H9 (cell line): ENCODE measurements around the gene RANBP17. TPM values are rescaled to one million over a fixed set of nuclear protein-coding genes. Genes with fewer than 3 reads are reported as not detected.

Experiments
- DNase-seq: peaks from one replicate; pipeline ENCODE4 v3.0.0-alpha.2; 2017
- H2AFZ ChIP-seq: one replicate; pipeline ENCODE4 v1.6.1; 2013; ENCODE audit warnings: mild to moderate bottlenecking, low read length, control low read depth, moderate library complexity
- H2AK5ac ChIP-seq: 2 replicates; pipeline ENCODE4 v1.6.1; 2013; ENCODE audit warnings: low read length, control low read depth, mixed read lengths; ENCODE audit not compliant: insufficient read length
- H2BK120ac ChIP-seq: one replicate; pipeline ENCODE4 v1.6.1; 2013; ENCODE audit warnings: low read depth, mild to moderate bottlenecking, low read length, control low read depth, inconsistent platforms; ENCODE audit not compliant: poor library complexity, severe bottlenecking
- H2BK12ac ChIP-seq: 2 replicates; pipeline ENCODE4 v1.6.1; 2013; ENCODE audit warnings: low read length, control low read depth, mixed read lengths, low read depth; ENCODE audit not compliant: insufficient read length
- H2BK15ac ChIP-seq: 2 replicates; pipeline ENCODE4 v1.6.1; 2013; ENCODE audit warnings: low read depth, low read length, control low read depth
- H2BK20ac ChIP-seq: one replicate; pipeline ENCODE4 v1.6.1; 2013; ENCODE audit warnings: low read depth, mild to moderate bottlenecking, low read length, control low read depth, inconsistent platforms; ENCODE audit not compliant: poor library complexity, severe bottlenecking
- H2BK5ac ChIP-seq: 2 replicates; pipeline ENCODE4 v1.6.1; 2013; ENCODE audit warnings: low read length, control low read depth, mixed read lengths; ENCODE audit not compliant: insufficient read length
- H3K14ac ChIP-seq: 2 replicates; pipeline ENCODE4 v1.6.1; 2013; ENCODE audit warnings: low read length, control low read depth; ENCODE audit not compliant: insufficient read depth
- H3K18ac ChIP-seq: 2 replicates; pipeline ENCODE4 v1.6.1; 2013; ENCODE audit warnings: low read depth, mild to moderate bottlenecking, mixed read lengths, low read length, control low read depth; ENCODE audit not compliant: insufficient read length
- H3K23ac ChIP-seq: 2 replicates; pipeline ENCODE4 v1.6.1; 2013; ENCODE audit warnings: low read length, control low read depth, mixed read lengths, low read depth; ENCODE audit not compliant: insufficient read length
- H3K23me2 ChIP-seq: 2 replicates; pipeline ENCODE4 v1.6.1; 2013; ENCODE audit warnings: low read depth, mild to moderate bottlenecking, mixed read lengths, low read length, control low read depth; ENCODE audit not compliant: insufficient read length, poor library complexity, severe bottlenecking
- H3K27ac ChIP-seq: 2 replicates; pipeline ENCODE4 v1.5.1; 2013; ENCODE audit warnings: low read length, control low read depth, mixed read lengths, low read depth; ENCODE audit not compliant: insufficient read length
- H3K27me3 ChIP-seq: 2 replicates; pipeline ENCODE4 v1.6.1; 2013; ENCODE audit warnings: low read length, control low read depth, inconsistent platforms; ENCODE audit not compliant: insufficient read depth
- H3K4ac ChIP-seq: 2 replicates; pipeline ENCODE4 v1.6.1; 2013; ENCODE audit warnings: low read depth, mild to moderate bottlenecking, control low read depth, inconsistent platforms, low read length, moderate library complexity
- H3K4me1 ChIP-seq: 2 replicates; pipeline ENCODE4 v1.6.1; 2013; ENCODE audit warnings: low read length, control low read depth, inconsistent platforms; ENCODE audit not compliant: insufficient read depth
- H3K4me2 ChIP-seq: 2 replicates; pipeline ENCODE4 v1.6.1; 2013; ENCODE audit warnings: low read length, control low read depth, mixed read lengths; ENCODE audit not compliant: insufficient read length, insufficient read depth
- H3K56ac ChIP-seq: 2 replicates; pipeline ENCODE4 v1.6.1; 2013; ENCODE audit warnings: low read depth, mild to moderate bottlenecking, mixed read lengths, low read length, control low read depth; ENCODE audit not compliant: insufficient read length
- H3K79me1 ChIP-seq: 2 replicates; pipeline ENCODE4 v1.6.1; 2013; ENCODE audit warnings: low read depth, mild to moderate bottlenecking, moderate library complexity, low read length, control low read depth, inconsistent platforms; ENCODE audit not compliant: insufficient read depth, poor library complexity, severe bottlenecking
- H3K79me2 ChIP-seq: 2 replicates; pipeline ENCODE4 v1.6.1; 2013; ENCODE audit warnings: low read length, control low read depth, inconsistent platforms; ENCODE audit not compliant: insufficient read depth
- H3K9ac ChIP-seq: 2 replicates; pipeline ENCODE4 v1.6.1; 2013; ENCODE audit warnings: low read length, control low read depth, mixed read lengths; ENCODE audit not compliant: insufficient read length; ENCODE audit errors: extremely low read depth
- H3K9me3 ChIP-seq: one replicate; pipeline ENCODE4 v1.6.1; 2013; ENCODE audit warnings: low read depth, low read length, inconsistent platforms; ENCODE audit not compliant: control insufficient read depth
- H3T11ph ChIP-seq: one replicate; pipeline ENCODE4 v1.6.1; 2013; ENCODE audit warnings: mild to moderate bottlenecking, low read length, control low read depth, inconsistent platforms
- H4K20me1 ChIP-seq: one replicate; pipeline ENCODE4 v1.6.1; 2013; ENCODE audit not compliant: control insufficient read depth, insufficient read length, insufficient read depth
- H4K5ac ChIP-seq: 2 replicates; pipeline ENCODE4 v1.6.1; 2013; ENCODE audit warnings: low read depth, mild to moderate bottlenecking, mixed read lengths, low read length, control low read depth; ENCODE audit not compliant: insufficient read length
- H4K8ac ChIP-seq: replicated peaks from 2 replicates; pipeline ENCODE4 v1.6.1; 2013; ENCODE audit warnings: low read length, control low read depth, mixed read lengths, low read depth; ENCODE audit not compliant: insufficient read length
- H4K91ac ChIP-seq: 2 replicates; pipeline ENCODE4 v1.6.1; 2013; ENCODE audit warnings: low read depth, mild to moderate bottlenecking, moderate library complexity, mixed read lengths, low read length, control low read depth; ENCODE audit not compliant: insufficient read length
- H3K27ac Mint-ChIP-seq, 3 experiments: 2 replicates in 2 of 3; 3 replicates in 1 of 3; pipeline ENCODE4 v1.8.0; 2020 to 2021; ENCODE audit warnings: mixed read lengths in 3 of 3, mild to moderate bottlenecking in 1 of 3, moderate library complexity in 1 of 3
- H3K27me3 Mint-ChIP-seq: 2 replicates; pipeline ENCODE4 v1.8.0; 2021; ENCODE audit warnings: low read depth, mild to moderate bottlenecking, moderate library complexity, mixed read lengths
- H3K36me3 Mint-ChIP-seq, 3 experiments: 2 replicates in 2 of 3; 3 replicates in 1 of 3; pipeline ENCODE4 v1.8.0; 2020 to 2021; ENCODE audit warnings: low read depth in 3 of 3, mixed read lengths in 3 of 3; ENCODE audit not compliant: insufficient read depth in 1 of 3
- H3K4me1 Mint-ChIP-seq, 2 experiments: 2 replicates each; pipeline ENCODE4 v1.8.0; 2020; ENCODE audit warnings: mixed read lengths in 2 of 2
- H3K4me3 Mint-ChIP-seq, 2 experiments: 2 replicates in 1 of 2; 3 replicates in 1 of 2; pipeline ENCODE4 v1.8.0; 2020 to 2021; ENCODE audit warnings: mild to moderate bottlenecking in 2 of 2, mixed read lengths in 2 of 2, moderate library complexity in 1 of 2
- H3K9me3 Mint-ChIP-seq, 2 experiments: 2 replicates in 1 of 2; 3 replicates in 1 of 2; pipeline ENCODE4 v1.8.0; 2020; ENCODE audit warnings: mild to moderate bottlenecking in 2 of 2, mixed read lengths in 2 of 2, moderate library complexity in 1 of 2
- CTCF ChIP-seq: fragments of 200-600 bp; sonication (generic); conservative IDR thresholded peaks from 3 replicates; pipeline ENCODE4 v1.8.0; 2021; ENCODE audit warnings: antibody characterized with exemption, mild to moderate bottlenecking
- WGBS: extraction: QIAGEN DNeasy Blood & Tissue Kit; methylation state at CpG from one replicate; pipeline ENCODE4 v1.1.7; 2013; ENCODE audit warnings: missing lambda C conversion rate, low lambda C conversion rate, mixed read lengths; ENCODE audit not compliant: insufficient read length; ENCODE audit errors: extremely low coverage; 5-methylcytosine and 5-hydroxymethylcytosine counted together
- total RNA-seq: library from RNA; stranded (reverse); gene quantifications from 2 replicates; pipeline ENCODE4 v1.2.1, GENCODE V29; 2021

RANBP17 gene
- total RNA-seq, 1 experiment from 2014 or later, result 16.5 TPM

GRCh38 chr5:171074747-171075146, 212.9 kb downstream of the RANBP17 start:
- Histone ChIP-seq H3K9me3 (no peaks in the 10 kb centered on the region), H2AK5ac (no peak overlapping the region), H2BK12ac (no peak overlapping the region), H4K91ac (no peak overlapping the region), H3K79me2 (no peaks in the 10 kb centered on the region), H3K18ac (no peak overlapping the region), H3K27ac (no peak overlapping the region), H3K79me1 (no peaks in the 10 kb centered on the region), H3K23ac (no peak overlapping the region), H4K8ac (no peak overlapping the region), H4K5ac (no peak overlapping the region), H3T11ph (no peak overlapping the region), H3K23me2 (no peaks in the 10 kb centered on the region), H2BK120ac (no peak overlapping the region), H3K27me3 (no peaks in the 10 kb centered on the region), H3K4me1 (no peaks in the 10 kb centered on the region), H3K56ac (no peak overlapping the region), H3K4me2 (no peak overlapping the region), H3K14ac (no peak overlapping the region), H4K20me1 (no peaks in the 10 kb centered on the region), H2AFZ (no peak overlapping the region), H2BK20ac (no peak overlapping the region), H2BK5ac (no peak overlapping the region), H2BK15ac (no peak overlapping the region), H3K4ac (no peak overlapping the region), H3K9ac (no peak overlapping the region)
- no peaks in the 10 kb centered on the region for H3K4me1 Mint-ChIP-seq
- no peak for TF ChIP-seq CTCF
- H3K4me3 Mint-ChIP-seq, result no peak overlapping the region
- H3K27ac Mint-ChIP-seq, result no peak overlapping the region
- H3K36me3 Mint-ChIP-seq, result peaks cover 14 to 29% (median 24%) of the 10 kb centered on the region in 3 experiments
- no CpG with 5 or more reads among the region's 5 CpGs for WGBS
- no peaks in the 10 kb centered on the region for H3K27me3 Mint-ChIP-seq
- peaks cover 8 to 9% of the 10 kb centered on the region in 2 experiments; a peak in 4 of 5 replicates for H3K9me3 Mint-ChIP-seq
- no peak for DNase-seq
